IPS-15b (cell line): ENCODE results near the gene HCN4.

Experiments
- H3K27me3 ChIP-seq: one replicate; pipeline ENCODE4 v1.6.1; 2013; ENCODE audit warnings: low read length; ENCODE audit not compliant: control insufficient read depth, insufficient read depth
- H3K36me3 ChIP-seq: one replicate; pipeline ENCODE4 v1.6.1; 2013; ENCODE audit warnings: low read length; ENCODE audit not compliant: control insufficient read depth, insufficient read depth
- H3K4me1 ChIP-seq: one replicate; pipeline ENCODE4 v1.6.1; 2013; ENCODE audit warnings: mild to moderate bottlenecking, low read length; ENCODE audit not compliant: control insufficient read depth, insufficient read depth
- H3K4me3 ChIP-seq: one replicate; pipeline ENCODE4 v1.5.1; 2013; ENCODE audit warnings: low read depth, low read length
- H3K9ac ChIP-seq: one replicate; pipeline ENCODE4 v1.6.1; 2013; ENCODE audit warnings: low read depth, mild to moderate bottlenecking, low read length
- H3K9me3 ChIP-seq: one replicate; pipeline ENCODE4 v1.6.1; 2013; ENCODE audit warnings: mild to moderate bottlenecking, low read length; ENCODE audit not compliant: control insufficient read depth, insufficient read depth

HCN4 gene

DNA sequence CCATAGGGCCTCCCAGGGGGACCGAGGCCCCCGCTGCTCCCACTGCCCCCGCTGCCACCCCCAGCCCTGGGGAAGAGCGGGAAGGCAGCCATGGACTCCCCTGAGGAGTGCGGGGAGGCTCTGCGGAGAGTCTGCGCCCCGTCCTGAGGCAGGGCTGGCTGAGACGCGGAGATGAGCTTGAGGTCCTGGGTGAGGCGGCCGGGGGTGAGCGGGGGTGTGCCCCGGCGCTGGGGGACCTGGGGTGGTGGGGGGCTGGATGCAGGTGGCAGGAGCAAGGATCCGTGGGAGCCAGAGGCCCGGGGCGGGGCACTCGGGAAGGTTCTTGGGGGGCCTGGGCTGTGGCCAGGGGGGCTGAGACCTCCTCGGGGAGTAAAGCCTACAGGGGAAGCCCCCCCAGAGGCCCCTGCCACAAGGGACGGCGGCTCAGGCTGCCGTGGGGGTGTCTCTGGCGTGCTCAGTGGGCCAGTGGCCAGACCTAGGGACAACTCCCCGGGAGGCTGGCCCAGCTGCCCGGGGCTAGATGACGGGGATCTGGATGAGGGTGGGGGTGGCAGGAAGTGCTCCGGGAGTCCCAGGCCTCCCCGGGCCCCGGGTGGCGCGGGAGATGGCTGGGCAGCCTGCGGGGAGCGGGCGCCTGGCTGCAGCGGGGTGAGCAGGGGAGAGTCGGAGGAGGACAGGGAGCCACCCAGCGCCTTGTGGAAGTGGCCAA, 45.9 kb downstream of the HCN4 start:
- Histone ChIP-seq H3K36me3 (peaks cover 13% of the 10 kb centered on the region), H3K9ac (no peak overlapping the region), H3K4me1 (peaks cover 7% of the 10 kb centered on the region)

DNA sequence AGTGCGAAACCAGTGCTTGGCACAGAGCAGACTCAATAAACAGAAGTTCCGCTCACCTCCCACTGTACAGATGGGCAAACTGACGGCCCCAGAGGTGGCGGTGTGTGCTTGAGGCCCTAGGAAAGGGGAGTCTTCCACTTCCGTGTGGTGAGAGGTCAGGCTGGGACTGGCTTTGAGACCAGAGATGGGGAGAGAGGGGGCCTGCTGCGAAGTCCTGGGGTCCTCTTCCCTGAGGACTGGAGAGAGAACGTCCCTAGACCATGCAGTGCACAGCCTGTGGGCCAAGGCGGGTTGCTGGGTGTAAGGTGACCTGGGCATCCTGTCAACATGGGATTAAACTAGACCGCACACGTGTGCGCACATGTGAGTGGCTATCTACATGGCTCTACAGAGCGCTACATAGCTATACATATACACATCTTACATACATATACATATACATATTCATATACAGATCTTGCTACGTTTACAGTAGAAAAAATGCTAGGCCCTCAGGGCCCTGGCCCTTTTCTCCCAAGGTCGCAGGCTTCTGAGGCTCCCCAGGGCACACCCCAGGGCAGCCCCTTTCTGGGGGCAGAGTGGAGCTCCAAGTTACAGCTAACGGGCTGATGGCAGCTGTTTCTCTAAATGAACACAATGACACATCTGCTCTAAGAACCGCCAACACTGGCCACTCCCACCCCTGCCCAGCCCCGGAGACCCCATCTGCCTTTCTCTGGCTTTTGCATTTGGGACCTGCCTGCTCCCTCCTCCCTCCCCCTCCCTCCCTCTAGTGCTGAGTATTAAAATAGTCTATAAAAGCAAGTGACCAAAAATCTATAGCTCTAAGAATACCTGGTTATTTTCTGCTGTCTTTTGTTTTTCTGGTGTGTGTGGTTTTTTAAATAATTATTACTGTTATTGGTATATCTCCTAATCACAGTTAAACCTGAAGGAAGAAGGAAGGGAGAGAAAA, 47.0 kb downstream of the HCN4 start:
- no peak overlapping the region for H3K4me3 ChIP-seq
- H3K9ac ChIP-seq, result no peak overlapping the region
- peaks cover 2% of the 10 kb centered on the region for H3K27me3 ChIP-seq
- peaks cover 13% of the 10 kb centered on the region for H3K36me3 ChIP-seq
- H3K9me3 ChIP-seq, result no peaks in the 10 kb centered on the region
- H3K4me1 ChIP-seq, result peaks cover 9% of the 10 kb centered on the region

More for the DNA sequence above, 45.9 kb downstream of the HCN4 start:
- Histone ChIP-seq H3K4me3 (no peak overlapping the region), H3K9me3 (no peaks in the 10 kb centered on the region), H3K27me3 (peaks cover 2% of the 10 kb centered on the region)

GRCh38 chr15:73320619-73321180, 48.1 kb downstream of the HCN4 start:
- no peaks in the 10 kb centered on the region for H3K9me3 ChIP-seq
- no peak overlapping the region for H3K9ac ChIP-seq
- H3K36me3 ChIP-seq, result peaks cover 13% of the 10 kb centered on the region
- H3K27me3 ChIP-seq, result peaks cover 2% of the 10 kb centered on the region
- no peak overlapping the region for H3K4me3 ChIP-seq
- peaks cover 9% of the 10 kb centered on the region for H3K4me1 ChIP-seq

GRCh38 chr15:73319460-73320245, 49.1 kb downstream of the HCN4 start:
- Histone ChIP-seq H3K36me3 (peaks cover 5% of the 10 kb centered on the region), H3K27me3 (peaks cover 2% of the 10 kb centered on the region), H3K4me1 (peaks cover 9% of the 10 kb centered on the region)

GRCh38 chr15:73318463-73319351, 50.1 kb downstream of the HCN4 start:
- H3K36me3 ChIP-seq, result peaks cover 3% of the 10 kb centered on the region
- peaks cover 9% of the 10 kb centered on the region for H3K4me1 ChIP-seq
- peaks cover 2% of the 10 kb centered on the region for H3K27me3 ChIP-seq
- H3K4me3 ChIP-seq, result peak overlapping the region; percentile 8
- no peak overlapping the region for H3K9ac ChIP-seq
- no peaks in the 10 kb centered on the region for H3K9me3 ChIP-seq

More at GRCh38 chr15:73319460-73320245, 49.1 kb downstream of the HCN4 start:
- Histone ChIP-seq H3K4me3 (no peak overlapping the region), H3K9ac (no peak overlapping the region), H3K9me3 (no peaks in the 10 kb centered on the region)

- no peaks in the 10 kb centered on the region for H3K36me3 ChIP-seq
- peaks cover 2% of the 10 kb centered on the region for H3K27me3 ChIP-seq
- no peak overlapping the region for H3K9ac ChIP-seq
- no peak overlapping the region for H3K4me3 ChIP-seq
- no peaks in the 10 kb centered on the region for H3K9me3 ChIP-seq
- peaks cover 9% of the 10 kb centered on the region for H3K4me1 ChIP-seq
These were observed 50.9 kb downstream of the HCN4 start for GRCh38 chr15:73317651-73318462.

DNA sequence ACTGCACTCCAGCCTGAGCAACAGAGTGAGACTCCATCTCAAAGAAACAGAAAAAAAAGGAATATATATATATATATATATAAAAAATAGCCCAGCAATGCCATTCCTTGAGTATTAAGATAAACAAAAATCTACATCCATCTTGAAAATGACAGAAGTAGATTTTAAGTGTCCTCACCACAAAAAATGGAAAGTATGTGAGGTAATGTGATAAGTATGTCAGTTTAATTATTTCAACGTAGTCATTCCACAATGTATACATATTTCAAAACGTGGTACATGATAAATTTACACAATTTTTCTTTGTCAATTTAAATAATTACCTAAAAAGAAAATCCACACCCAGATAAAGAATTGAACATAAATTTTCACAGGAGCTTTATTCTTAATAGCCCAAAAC, 54.9 kb downstream of the HCN4 start:
- H3K27me3 ChIP-seq, result peaks cover 2% of the 10 kb centered on the region
- H3K36me3 ChIP-seq, result no peaks in the 10 kb centered on the region
- peaks cover 9% of the 10 kb centered on the region for H3K4me1 ChIP-seq
- H3K9ac ChIP-seq, result no peak overlapping the region
- H3K9me3 ChIP-seq, result no peaks in the 10 kb centered on the region
- H3K4me3 ChIP-seq, result no peak overlapping the region

DNA sequence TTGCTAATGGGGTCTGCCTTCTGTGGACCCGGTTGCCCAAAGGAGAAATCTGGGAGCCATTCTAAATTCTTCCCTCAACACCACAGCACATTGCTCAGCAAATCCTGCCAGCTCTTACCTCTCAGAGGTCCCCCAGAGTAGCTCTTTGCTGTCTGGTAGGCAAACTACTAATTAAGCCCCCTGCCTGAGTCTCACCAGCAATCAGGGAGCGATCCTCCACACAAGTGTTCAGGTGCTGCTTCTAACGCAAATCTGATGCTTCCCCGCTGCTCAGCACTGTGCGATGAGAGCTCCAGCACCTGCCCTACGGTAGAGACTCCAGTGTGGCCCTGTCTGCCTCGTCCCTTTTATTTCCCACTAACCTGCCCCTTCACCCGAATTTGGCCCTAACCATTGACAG, 60.5 kb downstream of the HCN4 start:
- H3K27me3 ChIP-seq, result no peaks in the 10 kb centered on the region
- H3K4me1 ChIP-seq, result no peaks in the 10 kb centered on the region
- H3K9me3 ChIP-seq, result no peaks in the 10 kb centered on the region
- no peaks in the 10 kb centered on the region for H3K36me3 ChIP-seq
- no peak overlapping the region for H3K4me3 ChIP-seq
- H3K9ac ChIP-seq, result no peak overlapping the region

DNA sequence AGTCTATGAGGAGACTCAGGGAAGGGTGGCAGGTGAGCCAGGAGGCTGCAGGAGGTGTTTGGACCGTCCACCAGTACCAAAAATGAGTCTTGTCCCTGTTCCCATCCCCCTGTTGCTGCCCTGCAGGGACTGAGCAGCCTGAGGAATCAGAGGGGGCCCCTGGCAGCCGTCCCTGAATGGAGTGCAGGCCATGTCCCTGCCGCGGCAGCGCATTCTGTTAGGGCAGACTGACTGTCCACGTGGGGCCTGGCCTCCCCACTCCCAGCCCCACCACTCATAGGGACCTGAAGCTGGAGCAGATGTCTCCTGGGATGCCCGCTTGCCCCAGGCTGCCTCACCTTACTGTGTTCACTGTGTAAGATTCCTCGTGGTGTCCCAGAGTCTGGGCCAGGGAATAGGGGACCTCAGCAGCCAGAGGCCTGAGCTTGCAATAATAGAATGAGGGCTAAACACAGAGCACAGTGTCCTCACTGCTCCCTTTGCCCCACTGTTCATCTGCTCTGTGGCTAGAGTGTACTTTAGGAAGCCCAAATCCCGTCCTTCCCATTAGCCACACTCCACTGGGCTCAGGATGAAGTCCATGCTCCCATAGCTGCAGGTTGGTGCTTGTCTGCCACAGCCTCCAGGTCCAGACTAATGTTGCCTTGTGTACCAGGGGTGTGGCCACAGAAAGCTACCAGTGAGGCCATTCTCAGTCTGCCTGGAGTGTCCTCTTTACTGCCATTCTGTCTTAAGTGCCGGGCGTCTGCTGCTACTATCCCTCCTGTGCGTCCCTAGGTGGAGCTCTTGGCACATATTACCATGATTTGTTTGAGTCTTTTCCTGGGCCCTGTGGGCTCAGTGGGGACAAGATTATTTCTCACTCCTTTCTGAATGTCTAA, 63.2 kb downstream of the HCN4 start:
- Histone ChIP-seq H3K27me3 (no peaks in the 10 kb centered on the region), H3K9me3 (no peaks in the 10 kb centered on the region), H3K4me1 (no peaks in the 10 kb centered on the region), H3K4me3 (no peak overlapping the region), H3K9ac (no peak overlapping the region), H3K36me3 (peaks cover 6% of the 10 kb centered on the region)
